HepG2 (cell line): ENCODE data around the gene PDE4D. TPM values are rescaled to one million over a fixed set of nuclear protein-coding genes. Genes with fewer than 3 reads are reported as not detected.

ENCODE experiments used
- ATAC-seq: fragments of 200-7000 bp; cut with Tn5 transposase; 3 replicates; pipeline ENCODE4 v1.9.1; 2020; ENCODE audit warnings: mild to moderate bottlenecking, moderate library complexity
- BruUV-seq: library from RNA; stranded (reverse); fragments of 400-500 nt; replicated peaks from 2 replicates; lab custom pipeline; 2021; lab: Mats Ljungman, UMichigan
- CTCF ChIA-PET: fragments of 300-600 bp; formaldehyde crosslinking; extraction: SDS; loops from one replicate; lab custom pipeline; 2021; ENCODE audit warnings: low total read pairs, inconsistent platforms, low intra/inter-chr PET ratio; lab: Yijun Ruan, JAX
- POLR2A ChIA-PET: fragments of 350-600 bp; sonication (Branson Sonifier 250); formaldehyde crosslinking; loops from one replicate; lab custom pipeline; 2020; ENCODE audit warnings: antibody characterized with exemption, inconsistent platforms; lab: Yijun Ruan, JAX
- DNase-seq: peaks from one replicate; pipeline ENCODE4 v3.0.0-alpha.2; 2015; ENCODE audit warnings: low spot score
- FAIRE-seq: peaks from 3 replicates; lab custom pipeline; 2011; peaks lifted over from hg19 to GRCh38; lab: Jason Lieb, UNC
- H2AFZ ChIP-seq: one replicate; pipeline ENCODE4 v1.6.1; 2011; ENCODE audit warnings: low read length, inconsistent platforms
- H3K27ac ChIP-seq: fragments of 300-600 bp; 3 replicates; pipeline ENCODE4 v1.8.0; 2011; ENCODE audit warnings: mixed run types, mild to moderate bottlenecking, mixed read lengths, low read length, inconsistent platforms; ENCODE audit not compliant: insufficient read depth; ENCODE audit errors: extremely low read length
- H3K27me3 ChIP-seq, 2 experiments: fragments of 200-600 bp in 1 of 2; 2 replicates in 1 of 2; 3 replicates in 1 of 2; pipeline versions ENCODE4 v1.6.0 to v1.8.0; 2011; ENCODE audit warnings: low read length in 2 of 2, mild to moderate bottlenecking in 2 of 2, moderate library complexity in 2 of 2, inconsistent platforms in 1 of 2; ENCODE audit not compliant: insufficient read depth in 2 of 2, control insufficient read depth in 1 of 2
- H3K36me3 ChIP-seq, 2 experiments: fragments of 200-600 bp in 1 of 2; replicated peaks in 1 of 2; 2 replicates in 1 of 2; 3 replicates in 1 of 2; pipeline versions ENCODE4 v1.5.1 to v1.8.0; 2011; ENCODE audit warnings: low read length in 2 of 2, inconsistent platforms in 1 of 2; ENCODE audit not compliant: insufficient read depth in 2 of 2, control insufficient read depth in 1 of 2
- H3K4me1 ChIP-seq: 2 replicates; pipeline ENCODE4 v1.5.1; 2012; ENCODE audit warnings: low read length, inconsistent platforms; ENCODE audit not compliant: insufficient read depth
- H3K4me2 ChIP-seq: 2 replicates; pipeline ENCODE4 v1.6.0; 2011; ENCODE audit warnings: low read depth, low read length, inconsistent platforms
- H3K4me3 ChIP-seq, 3 experiments: fragments of 200-600 bp in 1 of 3; sonication (generic), shearing (Covaris generic) in 1 of 3; replicated peaks in 1 of 3; 2 replicates each; pipeline ENCODE4 v1.5.1; 2011 to 2016; ENCODE audit warnings: low read length in 3 of 3, inconsistent platforms in 2 of 3, low read depth in 2 of 3, mild to moderate bottlenecking in 2 of 3, control low read depth in 1 of 3, mixed read lengths in 1 of 3; ENCODE audit not compliant: insufficient read depth in 1 of 3
- H3K79me2 ChIP-seq: one replicate; pipeline ENCODE4 v1.6.1; 2011; ENCODE audit warnings: low read length, inconsistent platforms; ENCODE audit not compliant: insufficient read depth
- H3K9ac ChIP-seq: 2 replicates; pipeline ENCODE4 v1.6.0; 2011; ENCODE audit warnings: mild to moderate bottlenecking, low read depth, low read length, inconsistent platforms; ENCODE audit not compliant: insufficient read depth
- H3K9me3 ChIP-seq: 2 replicates; pipeline ENCODE4 v1.5.1; 2012; ENCODE audit warnings: mild to moderate bottlenecking, low read length
- H4K20me1 ChIP-seq: 2 replicates; pipeline ENCODE4 v1.6.0; 2011; ENCODE audit warnings: inconsistent platforms, mild to moderate bottlenecking, low read length, moderate library complexity; ENCODE audit not compliant: insufficient read depth
- CEBPZ ChIP-seq: IDR thresholded peaks from 2 replicates; pipeline ENCODE4 v1.6.1; 2012; ENCODE audit warnings: low read length, improper control_type of control experiment
- FOSL2 ChIP-seq: sonication (generic); formaldehyde crosslinking; IDR thresholded peaks from 2 replicates; pipeline ENCODE4 v1.4.0; 2020; ENCODE audit warnings: missing genetic modification reagents
- GABPB1 ChIP-seq: IDR thresholded peaks from 2 replicates; pipeline ENCODE4 v1.6.1; 2016; ENCODE audit warnings: mild to moderate bottlenecking, missing genetic modification reagents, moderate library complexity, missing compliant biosample characterization
- HNRNPK ChIP-seq: fragments of 200-400 bp; formaldehyde crosslinking; IDR thresholded peaks from 2 replicates; pipeline ENCODE4 v1.6.1; 2018; ENCODE audit warnings: low read length, low read depth, moderate library complexity, mild to moderate bottlenecking; ENCODE audit not compliant: poor library complexity, severe bottlenecking
- MAF1 ChIP-seq: sonication (generic); formaldehyde crosslinking; IDR thresholded peaks from 2 replicates; pipeline ENCODE4 v1.5.0; 2020; ENCODE audit warnings: missing genetic modification reagents, borderline replicate concordance
- NR0B2 ChIP-seq: sonication (generic); formaldehyde crosslinking; IDR thresholded peaks from 2 replicates; pipeline ENCODE4 v1.4.0; 2020; ENCODE audit warnings: mild to moderate bottlenecking, missing genetic modification reagents
- ZBTB1 ChIP-seq: sonication (generic); formaldehyde crosslinking; IDR thresholded peaks from 2 replicates; pipeline ENCODE4 v1.4.0; 2020; ENCODE audit warnings: missing genetic modification reagents, borderline replicate concordance
- ZNF580 ChIP-seq: IDR thresholded peaks from 2 replicates; pipeline ENCODE4 v1.6.1; 2016; ENCODE audit warnings: low read depth, borderline replicate concordance
- ZNF784 ChIP-seq: sonication (generic); formaldehyde crosslinking; IDR thresholded peaks from 2 replicates; pipeline ENCODE4 v1.5.1; 2020; ENCODE audit warnings: missing genetic modification reagents, mild to moderate bottlenecking, borderline replicate concordance
- ZSCAN12 ChIP-seq: sonication (generic); formaldehyde crosslinking; IDR thresholded peaks from 2 replicates; pipeline ENCODE4 v1.9.0; 2021; ENCODE audit warnings: mild to moderate bottlenecking, missing genetic modification reagents
- in situ Hi-C: cut with HindIII; loops from 2 replicates; pipeline ENCODE4 v1.10.0; 2017; ENCODE audit warnings: low pct_unique_long_range_greater_than_20kb; ENCODE audit not compliant: extremely low pct_ligation_motif_present
- intact Hi-C: fragments of 100-400 bp; cut with micrococcal nuclease; formaldehyde crosslinking; loops from one replicate; pipeline ENCODE4 v1.10.0; 2022; ENCODE audit not compliant: unreplicated experiment
- polyA plus RNA-seq, 8 experiments: library from polyadenylated mRNA; depleted of rRNA in 3 of 8; stranded (reverse) in 7 of 8; unstranded in 1 of 8; fragments of >200 nt; fragmentation: Illumina TruSeq in 4 of 8; extraction: Trizol in 4 of 8; gene quantifications; 2 replicates each; pipeline versions ENCODE4 v1.2.1 to v1.2.3, GENCODE V29; 2011 to 2016; ENCODE audit warnings: low read depth in 4 of 8, missing spikeins in 1 of 8, mixed read lengths in 1 of 8; ENCODE audit not compliant: insufficient read depth in 1 of 8
- total RNA-seq, 5 experiments: library from RNA; depleted of rRNA; stranded (reverse); fragments of >200 nt; fragmentation: Illumina TruSeq; extraction: Trizol; gene quantifications; 2 replicates each; pipeline ENCODE4 v1.2.3, GENCODE V29; 2016; ENCODE audit warnings: low read depth in 1 of 5

Gene PDE4D
- total and polyA plus RNA-seq, 2 of the 13 experiments (the other 11 are each of a cell fraction or from before 2014, with no cell fraction given), result 7.0 to 12.2 TPM

GRCh38 chr5:59222687-59223511, 670.6 kb downstream of the PDE4D start:
- Histone ChIP-seq H3K27me3 (no peaks in the 10 kb centered on the region), H3K9ac (no peak overlapping the region), H3K27ac (no peak overlapping the region), H3K4me2 (no peak overlapping the region), H3K4me3 (no peak overlapping the region), H3K9me3 (0 out of 2 replicates have a peak, but pooled peaks cover 5% of the 10 kb centered on the region), H3K4me1 (peaks cover 24% of the 10 kb centered on the region), H2AFZ (no peak overlapping the region), H3K79me2 (no peaks in the 10 kb centered on the region), H3K36me3 (no peaks in the 10 kb centered on the region), H4K20me1 (no peaks in the 10 kb centered on the region)
- POLR2A ChIA-PET, result no interaction called here
- no TSS peak for BruUV-seq
- CTCF ChIA-PET, result no interaction called here
- intact Hi-C loops, result no loop called here
- DNase-seq (no peak), FAIRE-seq (no peak), ATAC-seq (no peak)
- in situ Hi-C loops, result no loop called here
- no peak for TF ChIP-seq CEBPZ
- no peak for TF ChIP-seq HNRNPK
- no peak for TF ChIP-seq ZNF784 (CRISPR knock-in tag)
- no peak for TF ChIP-seq ZSCAN12 (CRISPR knock-in tag)
- no peak for TF ChIP-seq ZNF580 (CRISPR knock-in tag)
- no peak for TF ChIP-seq FOSL2 (CRISPR knock-in tag)
- no peak for TF ChIP-seq MAF1
- TF ChIP-seq GABPB1 (CRISPR knock-in tag), result no peak
- TF ChIP-seq ZBTB1 (CRISPR knock-in tag), result no peak
- no peak for TF ChIP-seq NR0B2
